K562 (cell line): ENCODE measurements around the gene SMAD3. TPM values are rescaled to one million over a fixed set of nuclear protein-coding genes. Genes with fewer than 3 reads are reported as not detected.

Source experiments
- MGA ChIP-seq: fragments of 450-650 bp; IDR thresholded peaks from 2 replicates; pipeline ENCODE4 v1.6.1; 2016; ENCODE audit warnings: mild to moderate bottlenecking, moderate library complexity
- polyA plus RNA-seq, 8 experiments: library from polyadenylated mRNA; depleted of rRNA in 4 of 8; stranded (reverse) in 5 of 8; unstranded in 3 of 8; fragments of >200 nt; fragmentation: Nextera tagmentation in 2 of 8; fragmentation: Illumina TruSeq in 1 of 8; extraction: Ambion mirVana in 2 of 8; extraction: Trizol in 1 of 8; gene quantifications; 2 replicates each; pipeline versions ENCODE4 v1.2.1 to v1.2.3, GENCODE V29; 2011 to 2014; ENCODE audit warnings: inconsistent platforms in 1 of 8, missing spikeins in 1 of 8
- total RNA-seq, 7 experiments: library from RNA; depleted of rRNA in 6 of 7; stranded (reverse); fragments of >200 nt in 6 of 7; fragmentation: Illumina TruSeq in 2 of 7; extraction: Trizol in 2 of 7; gene quantifications; 2 replicates each; pipeline versions ENCODE4 v1.2.1 to v1.2.3, GENCODE V29; 2011 to 2021; ENCODE audit warnings: low replicate concordance in 1 of 7

The SMAD3 gene
- total and polyA plus RNA-seq, 9 of the 15 experiments (the other 6 are each of a cell fraction or from before 2014, with no cell fraction given) = 4.3 to 39.2 (median 11.1) TPM

DNA sequence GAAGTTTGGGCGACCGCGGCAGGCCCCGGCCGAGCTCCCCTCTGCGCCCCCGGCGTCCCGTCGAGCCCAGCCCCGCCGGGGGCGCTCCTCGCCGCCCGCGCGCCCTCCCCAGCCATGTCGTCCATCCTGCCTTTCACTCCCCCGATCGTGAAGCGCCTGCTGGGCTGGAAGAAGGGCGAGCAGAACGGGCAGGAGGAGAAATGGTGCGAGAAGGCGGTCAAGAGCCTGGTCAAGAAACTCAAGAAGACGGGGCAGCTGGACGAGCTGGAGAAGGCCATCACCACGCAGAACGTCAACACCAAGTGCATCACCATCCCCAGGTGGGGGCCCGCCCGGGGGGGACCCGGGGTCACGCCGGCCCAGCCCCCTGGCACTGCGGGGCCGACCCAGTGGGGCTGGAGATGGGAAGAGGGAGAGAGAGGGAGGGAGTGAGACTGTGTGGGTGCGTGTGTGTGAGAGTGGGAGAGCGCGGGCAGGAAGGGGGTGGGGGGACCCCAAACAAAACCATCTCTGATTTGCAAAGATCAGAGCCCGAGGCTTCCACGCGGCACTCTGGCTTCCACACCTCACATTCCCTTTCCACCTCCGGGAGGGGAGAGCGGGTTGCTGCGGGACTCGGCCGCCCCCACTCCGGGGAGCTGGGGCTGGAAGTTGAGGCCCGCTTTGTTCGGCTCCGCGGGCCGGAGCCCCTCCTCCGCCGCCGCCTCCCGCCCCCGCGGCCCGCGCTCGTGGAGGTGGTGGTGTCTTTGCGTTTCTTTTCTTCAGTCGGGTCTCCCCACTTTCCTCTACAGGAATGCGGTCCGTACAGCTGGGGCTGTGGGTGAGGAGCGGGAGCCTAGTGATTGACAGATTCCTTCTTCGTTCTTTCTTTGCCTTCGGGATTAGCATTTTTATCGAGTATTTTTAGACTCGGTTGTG, 898 bp downstream of the SMAD3 start (continued):
- TF ChIP-seq MGA = 0 out of 2 replicates have a peak, but pooled peaks have one; percentile 27
